NCI-H2029 treated with DMSO at 0.1 percent for 48 hours (cell line): ENCODE results near the gene KLHDC3.

Experiments
- DNase-seq: peaks from one replicate; lab custom pipeline; 2025; lab: John Stamatoyannopoulos, UW

The KLHDC3 gene

GRCh38 chr6:43013843-43014433 lies at the start of gene KLHDC3, which contains the start of gene MEA1:
TSS of gene KLHDC3 (plus strand) at chr6:43014249. CDS start at chr6:43017193, 2,944 bp downstream.
TSS of gene MEA1 (minus strand) at chr6:43013946. CDS start at chr6:43013813, 133 bp downstream.
- peak; percentile 98 for DNase-seq

GRCh38 chr6:42966571-42966970 lies 47.5 kb upstream of the KLHDC3 start:
- no peak for DNase-seq

- DNase-seq, result no peak
These were observed 46.8 kb upstream of the KLHDC3 start for GRCh38 chr6:42967228-42967627.

GRCh38 chr6:42968126-42968701 lies 45.8 kb upstream of the KLHDC3 start:
- no peak for DNase-seq

- no peak for DNase-seq
These were observed 45.3 kb upstream of the KLHDC3 start for GRCh38 chr6:42968783-42969182.

GRCh38 chr6:42969431-42969830 lies 44.6 kb upstream of the KLHDC3 start:
- DNase-seq, result no peak

- no peak for DNase-seq
These were observed 44.1 kb upstream of the KLHDC3 start for GRCh38 chr6:42969934-42970333.

GRCh38 chr6:42970871-42971612 lies 43.0 kb upstream of the KLHDC3 start:
- no peak for DNase-seq

GRCh38 chr6:42971746-42972327 lies 42.2 kb upstream of the KLHDC3 start:
- DNase-seq, result no peak

- DNase-seq, result no peak
These were observed 40.1 kb upstream of the KLHDC3 start for GRCh38 chr6:42973926-42974325.

GRCh38 chr6:42974919-42975505 lies 39.0 kb upstream of the KLHDC3 start:
- no peak for DNase-seq

- no peak for DNase-seq
These were observed 35.6 kb upstream of the KLHDC3 start for GRCh38 chr6:42978487-42978838.

GRCh38 chr6:42978839-42979522 lies 35.1 kb upstream of the KLHDC3 start, which contains the start of gene PEX6:
TSS of gene PEX6 (minus strand) at chr6:42979181. CDS start at chr6:42979150, 31 bp downstream.
- DNase-seq, result peak; percentile 61

- no peak for DNase-seq
These were observed 34.4 kb upstream of the KLHDC3 start for GRCh38 chr6:42979523-42980177.

GRCh38 chr6:42981836-42982235 lies 32.2 kb upstream of the KLHDC3 start:
- DNase-seq, result no peak

GRCh38 chr6:42984001-42984923 lies 29.8 kb upstream of the KLHDC3 start, which contains the start of gene PPP2R5D:
TSS of gene PPP2R5D (plus strand) at chr6:42984570. CDS start at chr6:42984678, 108 bp downstream.
- peak; percentile 98 for DNase-seq

GRCh38 chr6:42984924-42985475 lies 29.0 kb upstream of the KLHDC3 start:
- DNase-seq, result no peak

- DNase-seq, result no peak
These were observed 26.3 kb upstream of the KLHDC3 start for GRCh38 chr6:42987533-42988451.
